GM23338 (cell line): ENCODE data around the gene HTR3B. TPM values are rescaled to one million over a fixed set of nuclear protein-coding genes. Genes with fewer than 3 reads are reported as not detected.

Experiments
- ATAC-seq: fragments of 200-7000 bp; cut with Tn5 transposase; 3 replicates; pipeline ENCODE4 v1.9.1; 2020
- DNase-seq: peaks from one replicate; pipeline ENCODE4 v3.0.0-alpha.2; 2015; ENCODE audit warnings: low spot score
- H2AFZ ChIP-seq: fragments of 200-600 bp; sonication (generic); 2 replicates; pipeline ENCODE4 v1.8.0; 2016; ENCODE audit warnings: antibody characterized with exemption, mild to moderate bottlenecking, moderate library complexity
- H3F3A ChIP-seq: fragments of 200-600 bp; sonication (generic); replicated peaks from 2 replicates; pipeline ENCODE4 v1.8.0; 2017; ENCODE audit warnings: antibody characterized with exemption, mixed run types, low read depth
- H3K27ac ChIP-seq: fragments of 200-600 bp; sonication (generic); 2 replicates; pipeline ENCODE4 v1.6.1; 2016; ENCODE audit warnings: low read depth
- H3K27me3 ChIP-seq: fragments of 200-600 bp; sonication (generic); 2 replicates; pipeline ENCODE4 v1.8.0; 2016; ENCODE audit warnings: mild to moderate bottlenecking, mixed run types, moderate library complexity; ENCODE audit not compliant: insufficient read depth
- H3K36me3 ChIP-seq: fragments of 200-600 bp; sonication (generic); 2 replicates; pipeline ENCODE4 v1.8.0; 2016; ENCODE audit warnings: mild to moderate bottlenecking; ENCODE audit not compliant: insufficient read depth
- H3K4me1 ChIP-seq: fragments of 200-600 bp; sonication (generic); 2 replicates; pipeline ENCODE4 v1.8.0; 2016; ENCODE audit warnings: mild to moderate bottlenecking, moderate library complexity; ENCODE audit not compliant: insufficient read depth
- H3K4me2 ChIP-seq: fragments of 200-600 bp; sonication (generic); 2 replicates; pipeline ENCODE4 v1.7.1; 2017; ENCODE audit warnings: mixed run types
- H3K4me3 ChIP-seq: fragments of 200-600 bp; sonication (generic); 2 replicates; pipeline ENCODE4 v1.6.1; 2016; ENCODE audit warnings: mixed run types
- H3K79me2 ChIP-seq: fragments of 200-600 bp; sonication (generic); replicated peaks from 2 replicates; pipeline ENCODE4 v1.8.0; 2017; ENCODE audit warnings: mild to moderate bottlenecking; ENCODE audit not compliant: insufficient read depth
- H3K9me2 ChIP-seq: fragments of 200-600 bp; sonication (generic); 2 replicates; pipeline ENCODE4 v1.8.0; 2017; ENCODE audit not compliant: insufficient read depth
- H4K20me1 ChIP-seq: fragments of 200-600 bp; sonication (generic); replicated peaks from 2 replicates; pipeline ENCODE4 v1.8.0; 2017; ENCODE audit warnings: mild to moderate bottlenecking; ENCODE audit not compliant: insufficient read depth
- H3K27ac Mint-ChIP-seq: 2 replicates; pipeline ENCODE4 v1.8.0; 2020; ENCODE audit warnings: inconsistent platforms, mild to moderate bottlenecking, moderate library complexity, mixed read lengths
- H3K27me3 Mint-ChIP-seq: 3 replicates; pipeline ENCODE4 v1.8.0; 2022; ENCODE audit warnings: low read depth, mild to moderate bottlenecking, moderate library complexity, mixed read lengths, inconsistent platforms; ENCODE audit not compliant: insufficient read depth, poor library complexity
- H3K36me3 Mint-ChIP-seq: 3 replicates; pipeline ENCODE4 v1.8.0; 2021; ENCODE audit warnings: low read depth, mild to moderate bottlenecking, inconsistent platforms, moderate library complexity, mixed read lengths
- H3K4me1 Mint-ChIP-seq: 3 replicates; pipeline ENCODE4 v1.8.0; 2020; ENCODE audit warnings: mild to moderate bottlenecking, inconsistent platforms, mixed read lengths
- H3K4me3 Mint-ChIP-seq: 3 replicates; pipeline ENCODE4 v1.8.0; 2021; ENCODE audit warnings: moderate library complexity, mild to moderate bottlenecking, inconsistent platforms, mixed read lengths
- H3K9me3 Mint-ChIP-seq: 3 replicates; pipeline ENCODE4 v1.8.0; 2020; ENCODE audit warnings: moderate library complexity, mild to moderate bottlenecking, inconsistent platforms, mixed read lengths
- CREB1 ChIP-seq: fragments of 250-450 bp; sonication (Bioruptor Pico); IDR thresholded peaks from 2 replicates; pipeline ENCODE4 v1.5.0; 2020; ENCODE audit warnings: low read depth, mild to moderate bottlenecking, moderate library complexity
- CTCF ChIP-seq, 2 experiments: fragments of 200-600 bp in 1 of 2; sonication (generic) in 1 of 2; conservative IDR thresholded peaks; 2 replicates each; pipeline versions ENCODE4 v1.5.1 to v1.6.1; 2016 to 2017; ENCODE audit warnings: antibody characterized with exemption in 2 of 2, low read depth in 2 of 2, mild to moderate bottlenecking in 2 of 2, moderate library complexity in 1 of 2
- ETS1 ChIP-seq: IDR thresholded peaks from 2 replicates; pipeline ENCODE4 v1.6.1; 2016; ENCODE audit warnings: antibody characterized with exemption
- EZH2 ChIP-seq: fragments of 200-600 bp; sonication (generic); IDR thresholded peaks from one replicate; pipeline ENCODE4 v1.8.0; 2017; ENCODE audit warnings: antibody characterized with exemption, mild to moderate bottlenecking, low read depth; ENCODE audit not compliant: unreplicated experiment
- EZH2phosphoT487 ChIP-seq: fragments of 200-600 bp; sonication (generic); IDR thresholded peaks from one replicate; pipeline ENCODE4 v1.8.1; 2018; ENCODE audit warnings: antibody characterized with exemption; ENCODE audit not compliant: unreplicated experiment
- JUNB ChIP-seq: IDR thresholded peaks from one replicate; pipeline ENCODE4 v1.6.1; 2016; ENCODE audit warnings: antibody characterized with exemption; ENCODE audit not compliant: unreplicated experiment
- NANOG ChIP-seq: IDR thresholded peaks from 2 replicates; pipeline ENCODE4 v1.6.1; 2016; ENCODE audit warnings: antibody characterized with exemption, borderline replicate concordance
- POLR2AphosphoS5 ChIP-seq: IDR thresholded peaks from 2 replicates; pipeline ENCODE4 v1.6.1; 2016; ENCODE audit warnings: antibody characterized with exemption, low read depth
- REST ChIP-seq: IDR thresholded peaks from one replicate; pipeline ENCODE4 v1.6.1; 2018; ENCODE audit warnings: antibody characterized with exemption; ENCODE audit not compliant: unreplicated experiment
- STAT1 ChIP-seq: IDR thresholded peaks from one replicate; pipeline ENCODE4 v1.6.1; 2016; ENCODE audit warnings: antibody characterized with exemption; ENCODE audit not compliant: unreplicated experiment
- ZNF114 ChIP-seq: fragments of 250-450 bp; sonication (Bioruptor Pico); IDR thresholded peaks from 2 replicates; pipeline ENCODE4 v1.5.0; 2020; ENCODE audit warnings: mild to moderate bottlenecking, moderate library complexity
- ZNF331 ChIP-seq: fragments of 250-450 bp; sonication (Bioruptor Pico); IDR thresholded peaks from 2 replicates; pipeline ENCODE4 v1.5.0; 2020; ENCODE audit warnings: low read depth, mild to moderate bottlenecking, moderate library complexity
- ZNF462 ChIP-seq: fragments of 250-450 bp; sonication (Bioruptor Pico); IDR thresholded peaks from 2 replicates; pipeline ENCODE4 v1.5.0; 2020; ENCODE audit warnings: mild to moderate bottlenecking, moderate library complexity
- polyA plus RNA-seq: library from polyadenylated mRNA; unstranded; fragments of >200 nt; fragmentation: Nextera tagmentation; extraction: Ambion mirVana; gene quantifications from 2 replicates; pipeline ENCODE4 v1.2.1, GENCODE V29; 2016
- total RNA-seq: library from RNA; depleted of rRNA; stranded (reverse); fragments of >200 nt; shearing (Covaris generic); gene quantifications from 2 replicates; pipeline ENCODE4 v1.2.3, GENCODE V29; 2014

The HTR3B gene
- total and polyA plus RNA-seq, 2 experiments from 2014 or later: not detected

- no peak for DNase-seq
- H3K27me3 ChIP-seq: no peaks in the 10 kb centered on the region
- H3K9me3 Mint-ChIP-seq: no peaks in the 10 kb centered on the region
Measured at GRCh38 chr11:113901141-113901540, 3.5 kb upstream of the HTR3B start.

More at GRCh38 chr11:113901141-113901540, 3.5 kb upstream of the HTR3B start:
- Mint-ChIP-seq H3K4me3 (no peak overlapping the region), H3K36me3 (no peaks in the 10 kb centered on the region), H3K27ac (no peak overlapping the region), H3K27me3 (no peaks in the 10 kb centered on the region), H3K4me1 (peaks cover 25% of the 10 kb centered on the region)
- Histone ChIP-seq H3K4me2 (no peak overlapping the region), H3K27ac (no peak overlapping the region), H3K4me3 (no peak overlapping the region), H3K4me1 (peaks cover 13% of the 10 kb centered on the region), H4K20me1 (no peaks in the 10 kb centered on the region), H3K36me3 (no peaks in the 10 kb centered on the region), H3K79me2 (no peaks in the 10 kb centered on the region), H2AFZ (no peak overlapping the region), H3K9me2 (no peaks in the 10 kb centered on the region), H3F3A (no peaks in the 10 kb centered on the region)
- ATAC-seq: no peak
- TF ChIP-seq EZH2 (no peak), EZH2phosphoT487 (no peak), ZNF114 (CRISPR knock-in tag) (no peak), POLR2AphosphoS5 (no peak), NANOG (no peak), ZNF462 (CRISPR knock-in tag) (no peak), CTCF (conservative IDR thresholded peaks at IDR 0.05; ENCODE audit: low read depth in 2 of 2) (no peak), ETS1 (no peak), ZNF331 (CRISPR knock-in tag) (no peak), JUNB (no peak), REST (no peak), STAT1 (no peak), CREB1 (no peak)
